NCI-H82 (cell line): ENCODE results near the gene ENPP3.

ENCODE experiments used
- DNase-seq: peaks from one replicate; lab custom pipeline; 2025; lab: John Stamatoyannopoulos, UW

The ENPP3 gene

GRCh38 chr6:131642987-131643611, 6.0 kb downstream of the ENPP3 start:
- DNase-seq = no peak

- no peak for DNase-seq
Measured at GRCh38 chr6:131643855-131644460, 6.9 kb downstream of the ENPP3 start.

- DNase-seq = no peak
Measured at GRCh38 chr6:131644921-131645320, 7.8 kb downstream of the ENPP3 start.

- DNase-seq = no peak
Measured at GRCh38 chr6:131645846-131646245, 8.7 kb downstream of the ENPP3 start.

- no peak for DNase-seq
Measured at GRCh38 chr6:131646249-131646670, 9.2 kb downstream of the ENPP3 start.

- DNase-seq = no peak
Measured at GRCh38 chr6:131651782-131652181, 14.7 kb downstream of the ENPP3 start.

- no peak for DNase-seq
Measured at GRCh38 chr6:131652472-131652871, 15.4 kb downstream of the ENPP3 start.

GRCh38 chr6:131654326-131654725, 17.2 kb downstream of the ENPP3 start:
- DNase-seq = no peak

- DNase-seq = no peak
Measured at GRCh38 chr6:131655387-131655786, 18.3 kb downstream of the ENPP3 start.

- DNase-seq = no peak
Measured at GRCh38 chr6:131655951-131656350, 18.8 kb downstream of the ENPP3 start.

GRCh38 chr6:131656667-131657066, 19.6 kb downstream of the ENPP3 start:
- no peak for DNase-seq

GRCh38 chr6:131657222-131657621, 20.1 kb downstream of the ENPP3 start:
- no peak for DNase-seq

GRCh38 chr6:131657630-131658111, 20.6 kb downstream of the ENPP3 start:
- no peak for DNase-seq

GRCh38 chr6:131658287-131658686, 21.2 kb downstream of the ENPP3 start:
- DNase-seq = no peak

- DNase-seq = no peak
Measured at GRCh38 chr6:131660195-131660594, 23.1 kb downstream of the ENPP3 start.

- DNase-seq = no peak
Measured at GRCh38 chr6:131663578-131664165, 26.6 kb downstream of the ENPP3 start.

GRCh38 chr6:131669891-131670290, 32.8 kb downstream of the ENPP3 start:
- no peak for DNase-seq

- no peak for DNase-seq
Measured at GRCh38 chr6:131673184-131673583, 36.1 kb downstream of the ENPP3 start.

- no peak for DNase-seq
Measured at GRCh38 chr6:131678442-131678841, 41.3 kb downstream of the ENPP3 start.

- no peak for DNase-seq
Measured at GRCh38 chr6:131680868-131681267, 43.8 kb downstream of the ENPP3 start.

GRCh38 chr6:131681585-131681984, 44.5 kb downstream of the ENPP3 start:
- no peak for DNase-seq

GRCh38 chr6:131682442-131682841, 45.3 kb downstream of the ENPP3 start:
- DNase-seq = no peak

GRCh38 chr6:131683479-131683878, 46.4 kb downstream of the ENPP3 start:
- DNase-seq = no peak
